Fibroblast of gingiva (primary cell): Measurements from ENCODE around the gene PCA3.
A peak's percentile ranks its signal among the peaks of the same experiment; 100 is the strongest.
"Not testable (repeated sequence)": the region's sequence is repeated elsewhere in the genome, so short reads cannot be mapped to it uniquely, and the experiment has no call there.

ENCODE experiments used
- DNase-seq: peaks from one replicate; pipeline ENCODE4 v3.0.0-alpha.2; 2011; ENCODE audit warnings: low read depth

Gene PCA3

DNA sequence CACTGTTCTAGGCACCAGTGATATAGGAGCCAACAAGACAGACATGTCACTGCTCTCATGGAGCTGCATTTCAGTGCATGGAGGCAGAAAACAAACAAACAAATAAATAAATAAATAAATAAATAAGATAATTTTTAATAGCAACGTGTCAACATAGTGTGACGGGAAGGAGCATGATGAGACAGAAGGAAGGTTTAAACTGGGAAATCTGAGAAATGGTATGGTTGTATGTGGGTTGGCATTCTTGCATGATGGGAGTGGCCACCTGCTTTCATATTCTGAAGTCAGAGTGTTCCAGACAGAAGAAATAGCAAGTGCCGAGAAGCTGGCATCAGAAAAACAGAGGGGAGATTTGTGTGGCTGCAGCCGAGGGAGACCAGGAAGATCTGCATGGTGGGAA lies at the start of gene PCA3:
TSS of gene PCA3 (plus strand) at position 301 of the 400 bp plus-strand sequence.
- DNase-seq: no peak

DNA sequence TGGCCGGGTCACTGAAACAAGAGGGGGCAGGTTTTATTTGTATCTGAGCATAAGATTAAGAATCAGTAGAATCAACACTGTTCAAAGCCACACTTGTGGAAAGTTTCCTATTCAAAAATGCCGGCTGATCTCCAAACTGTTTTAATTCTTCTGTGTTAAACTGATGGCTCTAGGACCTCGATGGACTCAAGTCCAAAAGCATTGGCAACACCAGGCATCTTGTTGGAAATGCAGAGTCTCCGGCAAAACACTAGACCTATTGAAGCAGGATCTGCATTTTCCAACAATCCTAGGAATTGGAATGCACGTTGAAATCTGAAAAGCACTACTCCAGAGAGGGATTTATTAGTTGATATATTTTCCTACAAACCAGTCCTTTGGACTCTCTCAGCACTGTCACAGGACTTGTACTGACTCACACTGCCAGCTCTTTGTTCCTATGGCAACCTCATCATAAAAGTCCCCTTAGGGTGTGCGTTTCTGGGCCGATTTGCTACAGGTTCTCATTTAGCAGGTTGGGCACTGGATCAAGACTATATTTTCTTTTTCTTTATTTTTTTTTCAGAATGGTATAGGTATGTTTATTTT lies 48.1 kb upstream of the PCA3 start:
- DNase-seq: no peak

DNA sequence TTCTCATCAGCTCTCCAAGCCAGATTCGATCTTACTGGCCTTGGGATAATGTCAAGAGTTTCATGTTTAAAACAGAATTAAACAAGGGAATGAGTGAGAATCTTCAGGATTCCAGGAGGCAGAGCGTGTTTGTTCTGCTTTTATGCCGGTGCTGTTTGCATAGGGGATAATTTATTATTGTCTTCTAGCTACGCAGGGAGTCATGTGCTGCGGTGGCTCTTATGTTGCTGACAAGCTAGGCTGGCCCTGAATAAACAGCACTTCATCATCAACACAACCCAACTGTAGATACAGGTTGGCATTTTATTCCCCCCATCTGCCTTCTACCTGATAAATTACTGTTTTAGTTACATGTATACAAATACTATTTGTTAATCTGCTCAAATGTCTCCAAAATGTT lies 47.1 kb upstream of the PCA3 start:
- DNase-seq: no peak

DNA sequence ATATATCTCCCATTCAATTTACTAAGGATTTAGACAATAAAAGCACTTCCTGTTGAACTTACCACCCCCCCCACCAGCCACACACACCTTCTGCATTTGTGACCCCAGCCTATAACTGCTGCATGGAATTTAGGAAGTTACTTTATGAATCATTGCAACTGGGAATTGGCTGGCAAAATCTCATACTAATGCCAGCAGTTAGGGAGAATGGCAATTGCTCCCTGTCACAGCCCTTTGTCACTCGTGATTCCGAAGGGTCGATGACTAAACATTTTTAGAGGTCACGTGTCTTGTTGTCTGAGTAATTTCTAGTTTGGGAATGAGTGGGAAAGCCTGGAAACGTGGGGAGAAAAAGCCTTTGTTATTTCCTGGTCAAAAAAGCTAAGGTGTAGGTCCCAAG lies 46.6 kb upstream of the PCA3 start:
- no peak for DNase-seq

DNA sequence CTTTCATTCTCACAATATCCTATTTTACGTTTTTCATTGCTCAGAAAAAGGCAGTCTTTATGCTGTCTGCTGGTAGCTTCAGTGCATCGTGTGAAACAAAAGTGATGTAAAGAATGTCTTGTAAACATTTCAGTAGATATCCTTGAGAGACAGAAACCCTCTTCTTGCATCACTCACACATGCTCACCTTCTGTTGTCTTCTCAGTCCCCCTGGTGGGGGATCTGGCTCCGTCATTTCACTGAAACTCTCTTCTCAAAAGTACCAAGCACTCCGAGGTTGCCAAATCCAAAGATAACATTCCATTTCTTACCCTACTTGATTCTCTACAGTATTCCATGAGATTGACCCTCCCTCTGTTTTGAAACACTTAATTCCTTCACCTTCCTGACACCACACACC lies 46.1 kb upstream of the PCA3 start:
- DNase-seq: no peak

DNA sequence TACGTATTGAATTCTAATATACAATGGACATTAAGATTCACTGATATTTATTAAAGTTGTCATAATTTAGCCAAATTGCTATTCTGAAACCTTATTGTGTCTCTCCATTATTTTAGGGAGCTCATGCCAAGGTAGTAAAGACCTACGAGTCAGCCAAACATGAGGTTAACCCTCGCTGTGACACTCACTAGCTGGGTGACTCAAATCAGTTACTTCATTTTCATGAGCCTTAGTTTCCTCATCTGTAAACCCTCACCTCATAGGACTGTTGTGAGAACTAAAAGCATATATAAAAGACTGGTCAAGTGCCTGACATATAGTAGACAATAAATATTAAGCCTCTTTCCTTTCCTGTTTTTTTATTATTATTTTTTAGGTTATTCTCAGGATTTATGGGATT lies 44.0 kb upstream of the PCA3 start:
- no peak for DNase-seq

DNA sequence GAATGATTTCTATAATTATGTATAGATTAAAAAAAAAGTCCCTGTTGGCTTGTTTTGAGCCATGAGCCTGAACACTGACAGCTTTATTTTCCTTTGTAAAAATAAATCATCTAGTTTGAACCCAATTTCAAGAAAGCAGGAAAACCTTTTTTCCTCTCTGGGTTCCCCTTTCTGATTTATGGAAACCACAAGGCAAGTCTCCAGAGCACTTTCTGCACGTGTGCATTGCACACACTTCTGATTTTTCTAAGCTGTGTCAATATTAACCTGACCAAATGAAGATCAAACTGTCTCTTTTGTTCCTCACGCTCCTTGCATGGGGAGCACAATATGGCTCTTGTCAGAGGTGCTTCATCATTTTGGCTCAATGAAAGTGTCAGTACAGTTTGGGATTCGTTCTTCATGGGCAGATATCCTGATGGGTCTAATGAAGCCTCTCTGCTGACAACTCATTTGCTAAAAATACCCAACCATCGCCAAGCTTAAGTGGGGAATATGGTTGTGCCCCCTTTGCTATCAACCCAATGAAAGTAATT lies 39.2 kb upstream of the PCA3 start:
- no peak for DNase-seq

DNA sequence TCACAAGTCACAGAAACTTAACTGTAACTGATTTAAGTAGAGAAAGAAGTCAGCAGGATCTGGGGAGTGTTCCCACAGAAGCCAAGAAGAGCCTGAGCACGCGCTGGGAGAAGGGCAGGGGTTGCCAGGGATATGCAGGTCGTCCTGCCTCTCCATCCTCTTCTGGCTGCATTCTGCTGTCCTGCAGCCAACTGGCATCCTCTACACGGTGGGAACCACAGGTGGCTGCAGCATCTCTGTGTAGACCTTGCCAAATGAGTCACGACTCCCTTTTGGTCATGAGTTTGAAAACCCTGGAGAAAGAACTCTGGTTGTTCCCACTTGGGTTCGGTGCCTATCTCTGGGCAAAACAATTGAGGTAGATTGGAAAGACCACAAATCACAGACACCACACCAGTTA lies 38.4 kb upstream of the PCA3 start:
- no peak for DNase-seq

DNA sequence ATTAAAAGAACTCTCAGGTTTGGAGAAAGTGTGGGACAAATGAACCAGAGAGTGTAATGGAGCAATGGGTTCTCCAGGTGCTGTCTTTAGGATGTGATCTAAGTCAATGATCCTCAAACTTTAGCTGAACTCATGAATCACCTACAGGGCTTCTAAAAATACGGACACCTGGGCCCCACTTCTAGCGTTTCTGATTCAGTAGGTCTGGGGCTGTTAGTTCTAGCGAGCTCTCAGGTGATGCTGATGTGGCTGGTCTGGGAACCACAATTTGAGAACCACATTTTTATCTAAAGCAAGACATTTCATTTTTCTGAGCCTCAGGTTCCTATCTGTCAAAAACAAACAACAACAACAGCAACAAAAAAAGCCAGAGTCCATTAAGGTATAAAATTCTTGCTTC lies 35.1 kb upstream of the PCA3 start:
- no peak for DNase-seq

DNA sequence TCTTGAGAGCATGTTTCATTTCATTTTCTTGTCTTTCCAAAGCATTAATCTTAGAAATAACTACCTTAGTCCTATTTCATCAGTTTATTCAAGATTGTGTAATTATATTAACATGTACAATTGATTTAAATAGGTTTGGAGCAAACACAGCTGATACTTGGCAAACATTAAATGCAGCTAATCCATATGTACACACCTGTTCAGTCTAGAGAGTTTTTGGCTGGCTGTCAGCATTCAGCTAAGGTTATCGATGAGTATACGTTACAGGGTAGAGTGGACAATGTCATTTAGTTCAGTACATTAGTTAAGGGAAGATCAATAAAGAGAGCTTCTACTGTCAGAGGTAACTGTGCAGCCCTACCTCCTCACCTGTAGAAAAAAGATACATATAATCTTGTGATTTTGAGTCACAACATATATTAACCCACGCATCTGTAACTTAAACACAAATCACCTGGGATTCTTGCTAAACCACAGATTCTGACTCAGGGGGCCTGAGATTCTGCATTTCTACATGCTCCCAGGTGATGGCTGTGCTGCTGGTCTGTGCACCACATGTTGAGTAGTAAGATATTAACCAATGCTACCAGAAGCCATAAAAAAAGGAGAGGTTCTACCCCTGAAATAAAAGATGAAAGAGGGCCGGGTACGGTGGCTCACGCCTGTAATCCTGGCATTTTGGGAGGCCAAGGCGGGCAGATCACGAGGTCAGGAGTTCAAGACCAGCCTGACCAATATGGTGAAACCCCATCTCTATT lies 34.1 kb upstream of the PCA3 start:
- no peak for DNase-seq

DNA sequence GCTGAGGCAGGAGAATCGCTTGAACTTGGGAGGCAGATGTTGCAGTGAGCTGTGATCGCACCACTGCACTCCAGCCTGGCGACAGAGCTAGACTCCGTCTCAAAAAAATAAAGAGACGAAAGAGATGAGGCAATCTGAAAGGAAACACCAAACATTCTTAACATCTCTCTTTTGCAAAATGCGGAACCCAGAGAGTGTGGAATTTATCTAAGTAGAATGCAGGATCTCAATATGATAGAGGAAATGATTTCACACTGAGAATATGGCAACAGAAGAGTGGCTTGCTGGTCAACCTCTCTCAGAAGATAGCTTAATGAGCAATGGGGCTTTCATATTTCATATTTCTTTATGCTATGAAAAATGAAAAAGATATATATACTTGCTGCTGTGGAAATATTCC lies 33.4 kb upstream of the PCA3 start:
- DNase-seq: peak; percentile 15

DNA sequence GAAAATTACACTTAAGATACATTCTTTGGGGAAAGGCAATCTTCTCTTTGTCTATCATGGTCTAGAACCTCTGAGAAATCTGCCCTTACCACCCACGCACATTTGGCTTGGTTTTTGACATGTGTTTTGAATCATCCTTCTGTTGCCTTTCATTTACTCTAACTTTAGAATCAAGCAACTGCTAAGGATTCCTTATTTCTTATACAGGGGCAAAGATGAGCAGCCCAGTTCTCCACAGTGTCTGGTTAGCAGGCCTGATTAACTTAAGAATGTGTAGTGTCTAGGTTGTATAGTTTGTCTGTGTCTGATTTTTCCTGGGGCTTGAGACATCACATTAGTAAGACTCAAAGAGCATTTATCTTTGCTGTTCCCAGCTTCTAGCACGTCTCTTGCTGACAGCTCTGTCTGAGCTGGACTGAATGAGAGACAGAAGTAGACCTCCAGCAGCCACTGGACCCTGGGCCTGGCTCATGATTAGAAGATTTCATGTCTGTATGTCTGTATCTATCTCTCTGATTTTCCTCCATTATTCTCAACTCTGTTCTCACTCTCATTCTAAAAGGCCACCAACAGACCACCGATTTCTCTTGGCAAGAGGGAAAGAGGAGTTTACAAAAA lies 31.8 kb upstream of the PCA3 start:
- DNase-seq: peak; percentile 41

DNA sequence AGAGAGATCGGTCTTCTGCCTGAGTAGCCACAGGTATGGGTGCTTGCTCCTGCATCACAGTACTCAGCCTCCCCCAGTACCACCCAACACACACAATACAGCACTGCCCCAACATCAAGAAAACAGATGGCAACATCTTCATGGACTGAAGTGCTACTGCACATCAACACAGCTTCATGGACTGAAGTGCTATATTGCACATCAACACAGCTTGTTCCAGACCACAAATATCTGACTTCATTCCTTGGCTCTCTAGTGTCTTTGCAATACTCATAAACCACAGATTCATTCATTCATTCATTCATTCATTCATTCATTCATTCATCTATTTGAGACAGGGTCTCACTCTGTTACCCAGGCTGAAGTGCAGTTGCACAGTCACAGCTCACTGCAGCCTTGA lies 31.1 kb upstream of the PCA3 start:
- DNase-seq: no peak

DNA sequence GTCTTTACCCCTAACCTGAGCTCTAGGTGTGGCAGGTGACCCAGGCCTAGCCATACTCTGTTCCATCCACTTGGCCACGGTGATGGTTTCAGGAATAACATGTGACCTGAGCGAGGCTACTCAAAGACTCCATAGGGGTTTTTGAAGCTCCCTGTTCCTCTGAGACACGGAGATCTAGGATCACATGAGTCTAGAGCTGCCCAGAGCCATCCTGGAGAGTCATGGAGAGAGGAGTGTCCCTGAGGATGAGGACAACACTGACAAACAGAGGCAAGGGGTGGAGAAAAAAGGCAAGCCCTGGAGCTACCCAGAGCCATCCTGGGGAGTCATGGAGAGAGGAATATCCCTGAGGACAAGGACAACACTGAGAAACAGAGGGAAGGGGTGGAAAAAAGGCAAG lies 29.5 kb upstream of the PCA3 start:
- DNase-seq: no peak

DNA sequence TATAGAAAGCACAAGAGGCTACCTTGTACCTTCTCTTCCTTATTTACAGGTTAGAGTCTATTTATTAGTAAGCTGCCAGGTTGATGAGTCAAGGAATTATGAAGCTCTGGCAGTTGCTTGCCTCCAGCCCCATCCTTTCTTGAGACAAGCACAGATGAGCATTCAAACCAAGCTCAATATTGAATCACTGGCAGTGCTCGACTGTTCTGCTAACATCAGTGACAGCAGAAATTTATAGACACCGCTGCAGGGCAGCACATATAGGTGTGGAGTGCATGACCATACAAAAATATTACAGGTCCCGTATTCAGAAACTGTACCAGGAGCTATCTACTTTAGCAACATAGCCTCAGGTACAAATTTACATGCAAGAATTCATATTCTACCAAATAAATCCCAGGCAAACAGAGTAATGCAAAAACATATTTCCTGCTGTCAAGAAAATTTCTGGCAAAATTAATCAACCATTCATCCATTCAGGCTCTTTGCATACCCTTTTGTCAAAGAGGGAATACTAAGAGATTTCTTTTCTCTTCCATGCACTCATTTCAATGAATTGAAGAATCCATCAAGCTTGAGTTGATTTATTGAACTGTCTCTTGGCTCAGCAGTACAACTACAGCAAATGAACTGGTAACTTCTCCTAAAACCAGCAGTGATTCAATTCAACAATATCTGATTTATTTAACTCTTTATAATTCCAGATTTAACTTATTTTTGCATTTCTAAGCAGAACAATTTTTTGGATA lies 26.9 kb upstream of the PCA3 start:
- no peak for DNase-seq

DNA sequence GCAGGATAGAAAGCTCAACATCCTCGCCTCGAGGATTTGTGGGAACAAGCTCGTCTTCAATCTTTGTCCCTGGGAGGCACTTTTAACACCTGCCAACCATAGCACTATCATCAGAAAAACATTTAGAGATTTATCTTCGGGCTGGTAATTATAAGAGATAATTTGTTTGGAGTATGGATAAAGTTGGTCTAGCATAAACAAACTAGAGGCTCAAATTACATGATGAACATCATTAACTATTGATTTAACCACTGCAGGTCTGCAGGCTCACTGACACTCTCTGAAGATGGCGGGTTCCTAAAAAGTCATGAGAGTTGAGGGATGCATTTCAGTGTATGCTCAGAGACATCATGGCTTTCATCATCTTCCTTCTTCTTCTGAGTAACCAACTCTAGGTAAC lies 25.8 kb upstream of the PCA3 start:
- DNase-seq: no peak

DNA sequence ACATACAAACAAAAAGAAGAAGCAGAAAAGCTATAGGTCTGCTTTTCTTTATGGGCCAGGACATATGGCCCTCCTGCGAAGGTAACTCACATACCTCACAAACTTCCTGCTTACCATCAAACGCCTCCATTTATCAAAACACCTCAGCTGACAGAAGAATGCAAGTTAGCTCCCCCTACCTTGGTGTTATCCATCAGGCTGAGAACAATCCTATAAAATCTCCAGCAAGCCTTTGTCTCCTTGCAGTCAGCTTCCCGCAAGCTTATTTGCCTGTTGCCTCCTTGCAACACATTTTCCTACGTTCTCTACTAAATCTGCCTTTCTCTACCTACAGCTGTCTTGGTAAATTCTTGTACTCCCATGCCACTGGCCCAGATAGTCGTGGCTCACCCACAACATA lies 22.7 kb upstream of the PCA3 start:
- DNase-seq: no peak

DNA sequence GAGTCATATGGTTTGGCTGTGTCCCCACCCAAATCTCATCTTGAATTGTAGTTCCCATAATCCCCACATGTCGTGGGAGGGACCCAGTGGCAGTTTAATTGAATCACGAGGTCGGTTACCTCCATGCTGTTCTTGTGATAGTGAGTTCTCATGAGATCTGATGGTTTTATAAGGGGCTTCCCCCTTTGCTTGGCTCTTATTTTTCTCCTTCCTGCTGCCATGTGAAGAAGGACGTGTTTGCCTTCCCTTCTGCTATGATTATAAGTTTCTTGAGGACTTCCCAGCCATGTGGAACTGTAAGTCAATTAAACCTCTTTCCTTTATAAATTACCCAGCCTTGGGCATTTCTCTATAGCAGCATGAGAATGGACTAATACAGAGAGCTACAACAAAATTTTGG lies 21.3 kb upstream of the PCA3 start:
- not testable (repeated sequence) for DNase-seq

DNA sequence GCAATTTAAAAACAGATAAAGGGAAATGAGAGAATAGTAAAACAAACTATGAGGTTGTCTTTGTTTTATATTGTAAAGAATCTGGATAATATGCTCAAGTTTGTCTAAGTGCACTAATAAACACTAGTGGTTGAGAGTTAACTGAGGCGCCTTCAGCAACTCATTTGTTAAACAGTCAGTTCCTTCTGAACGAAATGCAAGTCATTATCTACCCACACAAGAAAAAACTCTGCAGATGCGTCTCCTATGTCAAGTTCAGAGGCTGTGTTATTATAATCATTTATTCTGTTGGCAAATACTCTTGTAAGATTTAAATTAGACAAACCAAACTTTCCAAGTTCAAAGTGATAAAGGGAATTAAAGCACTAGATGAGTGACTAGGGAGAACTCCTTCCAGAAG lies 20.3 kb upstream of the PCA3 start:
- DNase-seq: no peak

DNA sequence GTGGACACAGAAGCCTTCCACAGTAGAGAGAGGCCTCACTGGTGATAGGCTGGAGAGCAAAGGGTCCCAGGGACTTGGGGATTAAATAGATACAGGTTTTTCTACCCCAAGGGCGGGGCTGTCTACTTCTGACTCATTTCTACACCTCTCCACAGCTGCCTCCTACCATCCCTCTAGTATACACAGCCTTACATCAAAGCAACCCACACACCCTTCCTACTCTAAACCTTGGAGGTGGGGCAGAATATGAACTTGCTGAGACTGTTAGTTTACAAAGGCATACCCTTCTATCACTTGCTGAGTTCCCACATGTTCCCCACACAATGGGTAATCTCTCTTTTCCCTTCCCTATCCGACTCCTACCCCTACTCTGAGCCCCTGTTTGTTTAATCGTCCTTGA lies 19.9 kb upstream of the PCA3 start:
- no peak for DNase-seq

DNA sequence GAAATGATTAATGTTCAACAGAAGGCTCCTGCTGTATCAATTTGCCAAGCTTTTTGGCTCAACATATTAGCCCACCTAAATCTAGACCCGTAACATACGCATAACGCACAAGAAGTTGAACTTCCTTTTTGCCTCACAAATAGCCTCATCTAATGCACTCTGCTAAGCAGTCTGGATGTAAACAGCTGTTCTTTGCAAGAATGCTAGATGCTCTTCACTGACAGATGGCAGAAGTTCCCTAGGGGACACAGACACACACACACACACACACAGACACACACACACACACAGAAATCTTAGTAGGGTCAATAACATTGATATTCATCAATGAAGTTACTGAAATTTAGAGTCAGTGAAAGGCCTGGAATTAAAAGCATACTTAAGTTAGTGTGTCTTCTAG lies 13.2 kb upstream of the PCA3 start:
- DNase-seq: no peak

DNA sequence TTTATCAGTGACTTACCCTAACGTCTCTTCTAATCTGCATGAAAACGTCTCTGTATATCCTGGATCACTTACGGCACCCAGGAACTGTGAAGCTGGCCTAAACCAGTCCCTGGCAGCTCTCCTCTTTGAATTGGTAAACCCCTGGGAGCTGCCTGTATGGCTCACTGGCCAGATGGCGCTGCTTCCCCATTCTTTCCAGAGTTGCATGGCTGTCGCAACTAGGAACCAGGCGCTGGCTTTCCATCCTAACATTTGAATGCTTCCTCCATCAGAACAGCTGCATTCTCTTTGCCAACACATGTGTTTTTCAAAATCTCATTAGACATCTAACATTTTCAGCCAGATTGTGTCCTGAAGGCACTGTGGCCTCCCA lies 8.0 kb upstream of the PCA3 start:
- DNase-seq: peak; percentile 65
